PC-9 (cell line): Measurements from ENCODE around the gene DMC1.

ENCODE experiments used
- EZH2 ChIP-seq: fragments of 200-600 bp; sonication (generic); IDR thresholded peaks from 2 replicates; pipeline ENCODE4 v1.8.0; 2017; ENCODE audit warnings: antibody characterized with exemption, low read depth
- TF ChIP-seq, protein P1 (sequence below): fragments of 200-600 bp; sonication (generic); conservative IDR thresholded peaks from 2 replicates; pipeline ENCODE4 v1.6.1; 2017; ENCODE audit warnings: mixed run types, antibody characterized with exemption, mild to moderate bottlenecking, moderate library complexity

- TF ChIP-seq, protein P1, sequence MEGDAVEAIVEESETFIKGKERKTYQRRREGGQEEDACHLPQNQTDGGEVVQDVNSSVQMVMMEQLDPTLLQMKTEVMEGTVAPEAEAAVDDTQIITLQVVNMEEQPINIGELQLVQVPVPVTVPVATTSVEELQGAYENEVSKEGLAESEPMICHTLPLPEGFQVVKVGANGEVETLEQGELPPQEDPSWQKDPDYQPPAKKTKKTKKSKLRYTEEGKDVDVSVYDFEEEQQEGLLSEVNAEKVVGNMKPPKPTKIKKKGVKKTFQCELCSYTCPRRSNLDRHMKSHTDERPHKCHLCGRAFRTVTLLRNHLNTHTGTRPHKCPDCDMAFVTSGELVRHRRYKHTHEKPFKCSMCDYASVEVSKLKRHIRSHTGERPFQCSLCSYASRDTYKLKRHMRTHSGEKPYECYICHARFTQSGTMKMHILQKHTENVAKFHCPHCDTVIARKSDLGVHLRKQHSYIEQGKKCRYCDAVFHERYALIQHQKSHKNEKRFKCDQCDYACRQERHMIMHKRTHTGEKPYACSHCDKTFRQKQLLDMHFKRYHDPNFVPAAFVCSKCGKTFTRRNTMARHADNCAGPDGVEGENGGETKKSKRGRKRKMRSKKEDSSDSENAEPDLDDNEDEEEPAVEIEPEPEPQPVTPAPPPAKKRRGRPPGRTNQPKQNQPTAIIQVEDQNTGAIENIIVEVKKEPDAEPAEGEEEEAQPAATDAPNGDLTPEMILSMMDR = no peak
- TF ChIP-seq EZH2 = no peak
Observed at GRCh38 chr22:38481162-38481870, 88.7 kb downstream of the DMC1 start.
